GM23338 (cell line): ENCODE measurements around the gene TXNL1. TPM values are rescaled to one million over a fixed set of nuclear protein-coding genes. Genes with fewer than 3 reads are reported as not detected.

Source experiments
- ATAC-seq: fragments of 200-7000 bp; cut with Tn5 transposase; 3 replicates; pipeline ENCODE4 v1.9.1; 2020
- DNase-seq: peaks from one replicate; pipeline ENCODE4 v3.0.0-alpha.2; 2015; ENCODE audit warnings: low spot score
- H2AFZ ChIP-seq: fragments of 200-600 bp; sonication (generic); 2 replicates; pipeline ENCODE4 v1.8.0; 2016; ENCODE audit warnings: antibody characterized with exemption, mild to moderate bottlenecking, moderate library complexity
- H3F3A ChIP-seq: fragments of 200-600 bp; sonication (generic); replicated peaks from 2 replicates; pipeline ENCODE4 v1.8.0; 2017; ENCODE audit warnings: antibody characterized with exemption, mixed run types, low read depth
- H3K27ac ChIP-seq: fragments of 200-600 bp; sonication (generic); 2 replicates; pipeline ENCODE4 v1.6.1; 2016; ENCODE audit warnings: low read depth
- H3K27me3 ChIP-seq: fragments of 200-600 bp; sonication (generic); 2 replicates; pipeline ENCODE4 v1.8.0; 2016; ENCODE audit warnings: mild to moderate bottlenecking, mixed run types, moderate library complexity; ENCODE audit not compliant: insufficient read depth
- H3K36me3 ChIP-seq: fragments of 200-600 bp; sonication (generic); 2 replicates; pipeline ENCODE4 v1.8.0; 2016; ENCODE audit warnings: mild to moderate bottlenecking; ENCODE audit not compliant: insufficient read depth
- H3K4me1 ChIP-seq: fragments of 200-600 bp; sonication (generic); 2 replicates; pipeline ENCODE4 v1.8.0; 2016; ENCODE audit warnings: mild to moderate bottlenecking, moderate library complexity; ENCODE audit not compliant: insufficient read depth
- H3K4me2 ChIP-seq: fragments of 200-600 bp; sonication (generic); 2 replicates; pipeline ENCODE4 v1.7.1; 2017; ENCODE audit warnings: mixed run types
- H3K4me3 ChIP-seq: fragments of 200-600 bp; sonication (generic); 2 replicates; pipeline ENCODE4 v1.6.1; 2016; ENCODE audit warnings: mixed run types
- H3K79me2 ChIP-seq: fragments of 200-600 bp; sonication (generic); replicated peaks from 2 replicates; pipeline ENCODE4 v1.8.0; 2017; ENCODE audit warnings: mild to moderate bottlenecking; ENCODE audit not compliant: insufficient read depth
- H3K9me2 ChIP-seq: fragments of 200-600 bp; sonication (generic); 2 replicates; pipeline ENCODE4 v1.8.0; 2017; ENCODE audit not compliant: insufficient read depth
- H4K20me1 ChIP-seq: fragments of 200-600 bp; sonication (generic); replicated peaks from 2 replicates; pipeline ENCODE4 v1.8.0; 2017; ENCODE audit warnings: mild to moderate bottlenecking; ENCODE audit not compliant: insufficient read depth
- H3K27ac Mint-ChIP-seq: 2 replicates; pipeline ENCODE4 v1.8.0; 2020; ENCODE audit warnings: inconsistent platforms, mild to moderate bottlenecking, moderate library complexity, mixed read lengths
- H3K27me3 Mint-ChIP-seq: 3 replicates; pipeline ENCODE4 v1.8.0; 2022; ENCODE audit warnings: low read depth, mild to moderate bottlenecking, moderate library complexity, mixed read lengths, inconsistent platforms; ENCODE audit not compliant: insufficient read depth, poor library complexity
- H3K36me3 Mint-ChIP-seq: 3 replicates; pipeline ENCODE4 v1.8.0; 2021; ENCODE audit warnings: low read depth, mild to moderate bottlenecking, inconsistent platforms, moderate library complexity, mixed read lengths
- H3K4me1 Mint-ChIP-seq: 3 replicates; pipeline ENCODE4 v1.8.0; 2020; ENCODE audit warnings: mild to moderate bottlenecking, inconsistent platforms, mixed read lengths
- H3K4me3 Mint-ChIP-seq: 3 replicates; pipeline ENCODE4 v1.8.0; 2021; ENCODE audit warnings: moderate library complexity, mild to moderate bottlenecking, inconsistent platforms, mixed read lengths
- H3K9me3 Mint-ChIP-seq: 3 replicates; pipeline ENCODE4 v1.8.0; 2020; ENCODE audit warnings: moderate library complexity, mild to moderate bottlenecking, inconsistent platforms, mixed read lengths
- EZH2phosphoT487 ChIP-seq: fragments of 200-600 bp; sonication (generic); IDR thresholded peaks from one replicate; pipeline ENCODE4 v1.8.1; 2018; ENCODE audit warnings: antibody characterized with exemption; ENCODE audit not compliant: unreplicated experiment
- JUNB ChIP-seq: IDR thresholded peaks from one replicate; pipeline ENCODE4 v1.6.1; 2016; ENCODE audit warnings: antibody characterized with exemption; ENCODE audit not compliant: unreplicated experiment
- NANOG ChIP-seq: IDR thresholded peaks from 2 replicates; pipeline ENCODE4 v1.6.1; 2016; ENCODE audit warnings: antibody characterized with exemption, borderline replicate concordance
- POLR2AphosphoS5 ChIP-seq: IDR thresholded peaks from 2 replicates; pipeline ENCODE4 v1.6.1; 2016; ENCODE audit warnings: antibody characterized with exemption, low read depth
- STAT1 ChIP-seq: IDR thresholded peaks from one replicate; pipeline ENCODE4 v1.6.1; 2016; ENCODE audit warnings: antibody characterized with exemption; ENCODE audit not compliant: unreplicated experiment
- ZNF114 ChIP-seq: fragments of 250-450 bp; sonication (Bioruptor Pico); IDR thresholded peaks from 2 replicates; pipeline ENCODE4 v1.5.0; 2020; ENCODE audit warnings: mild to moderate bottlenecking, moderate library complexity
- ZNF331 ChIP-seq: fragments of 250-450 bp; sonication (Bioruptor Pico); IDR thresholded peaks from 2 replicates; pipeline ENCODE4 v1.5.0; 2020; ENCODE audit warnings: low read depth, mild to moderate bottlenecking, moderate library complexity
- polyA plus RNA-seq: library from polyadenylated mRNA; unstranded; fragments of >200 nt; fragmentation: Nextera tagmentation; extraction: Ambion mirVana; gene quantifications from 2 replicates; pipeline ENCODE4 v1.2.1, GENCODE V29; 2016
- total RNA-seq: library from RNA; depleted of rRNA; stranded (reverse); fragments of >200 nt; shearing (Covaris generic); gene quantifications from 2 replicates; pipeline ENCODE4 v1.2.3, GENCODE V29; 2014
- TF ChIP-seq, protein P1 (sequence below): IDR thresholded peaks from 2 replicates; pipeline ENCODE4 v1.6.1; 2016; ENCODE audit warnings: antibody characterized with exemption
- TF ChIP-seq, protein P2 (sequence below): fragments of 250-450 bp; sonication (Bioruptor Pico); IDR thresholded peaks from 2 replicates; pipeline ENCODE4 v1.5.0; 2020; ENCODE audit warnings: mild to moderate bottlenecking, moderate library complexity
- TF ChIP-seq, protein P3 (sequence below): IDR thresholded peaks from one replicate; pipeline ENCODE4 v1.6.1; 2018; ENCODE audit warnings: antibody characterized with exemption; ENCODE audit not compliant: unreplicated experiment

The TXNL1 gene
- total and polyA plus RNA-seq, 2 experiments from 2014 or later: 73.6 to 135 TPM

DNA sequence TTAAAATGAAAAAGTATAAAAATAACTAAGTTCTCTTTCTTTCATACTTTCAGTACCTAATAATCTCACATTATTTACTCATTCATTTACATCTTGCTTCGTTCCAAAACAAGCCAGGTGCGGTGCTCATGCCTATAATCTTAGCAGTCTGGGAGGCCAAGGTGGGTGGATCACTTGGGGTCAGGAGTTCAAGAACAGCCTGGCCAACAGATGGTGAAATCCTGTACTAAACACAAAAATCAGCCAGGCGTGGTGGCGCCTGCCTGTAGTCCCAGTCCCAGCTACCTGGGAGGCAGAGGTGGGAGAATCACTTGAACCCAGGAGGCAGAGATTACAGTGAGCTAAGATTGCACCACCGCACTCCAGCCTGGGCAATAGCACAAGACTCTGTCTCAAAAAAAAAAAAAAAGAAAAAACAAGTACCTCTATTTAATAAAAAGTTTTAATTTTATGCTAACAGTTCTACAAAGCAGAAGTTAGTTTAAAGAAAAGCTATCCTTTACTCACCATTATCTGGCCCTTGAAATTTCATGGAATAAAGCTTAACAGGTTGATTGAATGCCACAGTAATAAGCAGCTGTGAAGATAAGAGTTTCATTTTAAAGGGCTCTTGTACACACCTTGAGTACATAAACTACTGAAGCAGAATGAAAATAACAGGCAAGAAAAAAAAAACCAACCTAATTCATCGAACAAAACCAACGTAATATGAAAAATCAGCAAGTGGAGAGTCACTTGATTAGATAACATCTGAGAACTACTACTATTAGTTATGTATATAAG, 22.5 kb downstream of the TXNL1 start:
- Histone ChIP-seq H3K4me3 (no peak overlapping the region), H3K36me3 (peaks cover 49% of the 10 kb centered on the region), H3K9me2 (no peaks in the 10 kb centered on the region), H3K27me3 (no peaks in the 10 kb centered on the region), H4K20me1 (peaks cover 9% of the 10 kb centered on the region; the same call in 1 of the 2 replicates), H2AFZ (no peak overlapping the region), H3K4me1 (no peaks in the 10 kb centered on the region), H3K4me2 (no peak overlapping the region), H3K27ac (no peak overlapping the region), H3K79me2 (peaks cover 5% of the 10 kb centered on the region; the same call in 1 of the 2 replicates), H3F3A (no peaks in the 10 kb centered on the region)
- H3K27ac Mint-ChIP-seq: no peak overlapping the region
- DNase-seq (no peak), ATAC-seq (no peak)
- H3K4me3 Mint-ChIP-seq: no peak overlapping the region
- H3K4me1 Mint-ChIP-seq: no peaks in the 10 kb centered on the region
- H3K9me3 Mint-ChIP-seq: no peaks in the 10 kb centered on the region
- peaks cover 66% of the 10 kb centered on the region for H3K36me3 Mint-ChIP-seq
- TF ChIP-seq JUNB (no peak), ZNF114 (CRISPR knock-in tag) (no peak), ZNF331 (CRISPR knock-in tag) (no peak)
- no peaks in the 10 kb centered on the region for H3K27me3 Mint-ChIP-seq

DNA sequence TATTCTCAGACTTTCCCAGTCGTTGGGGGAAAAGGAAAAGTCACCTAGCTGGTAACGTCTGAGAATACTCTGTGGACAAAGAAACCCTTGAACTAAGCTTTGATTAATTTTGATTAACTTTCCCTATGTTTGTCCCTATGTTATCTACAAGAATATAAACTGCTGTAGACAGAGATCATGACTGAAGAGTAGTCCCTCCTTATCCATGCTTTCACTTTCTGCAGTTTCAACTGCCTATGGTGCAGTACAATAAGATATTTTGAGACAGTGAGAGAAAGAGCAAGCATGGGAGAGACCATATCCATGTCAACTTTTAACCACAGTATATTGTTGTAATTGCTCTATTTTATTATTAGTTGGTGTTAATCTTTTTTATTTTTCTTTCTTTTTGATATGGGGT, 31.8 kb downstream of the TXNL1 start:
- Histone ChIP-seq H3K27ac (no peak overlapping the region), H4K20me1 (0 out of 2 replicates have a peak, but pooled peaks cover 4% of the 10 kb centered on the region), H3K4me1 (no peaks in the 10 kb centered on the region), H3K27me3 (no peaks in the 10 kb centered on the region), H2AFZ (no peak overlapping the region), H3K79me2 (peaks cover 4% of the 10 kb centered on the region; the same call in 1 of the 2 replicates), H3K4me2 (no peak overlapping the region), H3F3A (no peaks in the 10 kb centered on the region), H3K9me2 (no peaks in the 10 kb centered on the region), H3K4me3 (no peak overlapping the region), H3K36me3 (peaks cover 11% of the 10 kb centered on the region; the same call in 1 of the 2 replicates)
- no peak for DNase-seq
- H3K9me3 Mint-ChIP-seq: no peaks in the 10 kb centered on the region
- H3K4me1 Mint-ChIP-seq: no peaks in the 10 kb centered on the region
- no peaks in the 10 kb centered on the region for H3K27me3 Mint-ChIP-seq
- no peak overlapping the region for H3K4me3 Mint-ChIP-seq
- H3K36me3 Mint-ChIP-seq: peaks cover 46% of the 10 kb centered on the region; the same call in 2 of the 3 replicates
- ATAC-seq: no peak
- no peak overlapping the region for H3K27ac Mint-ChIP-seq
- TF ChIP-seq ZNF114 (CRISPR knock-in tag) (no peak), EZH2phosphoT487 (no peak), NANOG (no peak), POLR2AphosphoS5 (no peak), ZNF331 (CRISPR knock-in tag) (no peak), STAT1 (no peak)
- TF ChIP-seq, protein P1, sequence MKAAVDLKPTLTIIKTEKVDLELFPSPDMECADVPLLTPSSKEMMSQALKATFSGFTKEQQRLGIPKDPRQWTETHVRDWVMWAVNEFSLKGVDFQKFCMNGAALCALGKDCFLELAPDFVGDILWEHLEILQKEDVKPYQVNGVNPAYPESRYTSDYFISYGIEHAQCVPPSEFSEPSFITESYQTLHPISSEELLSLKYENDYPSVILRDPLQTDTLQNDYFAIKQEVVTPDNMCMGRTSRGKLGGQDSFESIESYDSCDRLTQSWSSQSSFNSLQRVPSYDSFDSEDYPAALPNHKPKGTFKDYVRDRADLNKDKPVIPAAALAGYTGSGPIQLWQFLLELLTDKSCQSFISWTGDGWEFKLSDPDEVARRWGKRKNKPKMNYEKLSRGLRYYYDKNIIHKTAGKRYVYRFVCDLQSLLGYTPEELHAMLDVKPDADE: no peak
- TF ChIP-seq, protein P2, sequence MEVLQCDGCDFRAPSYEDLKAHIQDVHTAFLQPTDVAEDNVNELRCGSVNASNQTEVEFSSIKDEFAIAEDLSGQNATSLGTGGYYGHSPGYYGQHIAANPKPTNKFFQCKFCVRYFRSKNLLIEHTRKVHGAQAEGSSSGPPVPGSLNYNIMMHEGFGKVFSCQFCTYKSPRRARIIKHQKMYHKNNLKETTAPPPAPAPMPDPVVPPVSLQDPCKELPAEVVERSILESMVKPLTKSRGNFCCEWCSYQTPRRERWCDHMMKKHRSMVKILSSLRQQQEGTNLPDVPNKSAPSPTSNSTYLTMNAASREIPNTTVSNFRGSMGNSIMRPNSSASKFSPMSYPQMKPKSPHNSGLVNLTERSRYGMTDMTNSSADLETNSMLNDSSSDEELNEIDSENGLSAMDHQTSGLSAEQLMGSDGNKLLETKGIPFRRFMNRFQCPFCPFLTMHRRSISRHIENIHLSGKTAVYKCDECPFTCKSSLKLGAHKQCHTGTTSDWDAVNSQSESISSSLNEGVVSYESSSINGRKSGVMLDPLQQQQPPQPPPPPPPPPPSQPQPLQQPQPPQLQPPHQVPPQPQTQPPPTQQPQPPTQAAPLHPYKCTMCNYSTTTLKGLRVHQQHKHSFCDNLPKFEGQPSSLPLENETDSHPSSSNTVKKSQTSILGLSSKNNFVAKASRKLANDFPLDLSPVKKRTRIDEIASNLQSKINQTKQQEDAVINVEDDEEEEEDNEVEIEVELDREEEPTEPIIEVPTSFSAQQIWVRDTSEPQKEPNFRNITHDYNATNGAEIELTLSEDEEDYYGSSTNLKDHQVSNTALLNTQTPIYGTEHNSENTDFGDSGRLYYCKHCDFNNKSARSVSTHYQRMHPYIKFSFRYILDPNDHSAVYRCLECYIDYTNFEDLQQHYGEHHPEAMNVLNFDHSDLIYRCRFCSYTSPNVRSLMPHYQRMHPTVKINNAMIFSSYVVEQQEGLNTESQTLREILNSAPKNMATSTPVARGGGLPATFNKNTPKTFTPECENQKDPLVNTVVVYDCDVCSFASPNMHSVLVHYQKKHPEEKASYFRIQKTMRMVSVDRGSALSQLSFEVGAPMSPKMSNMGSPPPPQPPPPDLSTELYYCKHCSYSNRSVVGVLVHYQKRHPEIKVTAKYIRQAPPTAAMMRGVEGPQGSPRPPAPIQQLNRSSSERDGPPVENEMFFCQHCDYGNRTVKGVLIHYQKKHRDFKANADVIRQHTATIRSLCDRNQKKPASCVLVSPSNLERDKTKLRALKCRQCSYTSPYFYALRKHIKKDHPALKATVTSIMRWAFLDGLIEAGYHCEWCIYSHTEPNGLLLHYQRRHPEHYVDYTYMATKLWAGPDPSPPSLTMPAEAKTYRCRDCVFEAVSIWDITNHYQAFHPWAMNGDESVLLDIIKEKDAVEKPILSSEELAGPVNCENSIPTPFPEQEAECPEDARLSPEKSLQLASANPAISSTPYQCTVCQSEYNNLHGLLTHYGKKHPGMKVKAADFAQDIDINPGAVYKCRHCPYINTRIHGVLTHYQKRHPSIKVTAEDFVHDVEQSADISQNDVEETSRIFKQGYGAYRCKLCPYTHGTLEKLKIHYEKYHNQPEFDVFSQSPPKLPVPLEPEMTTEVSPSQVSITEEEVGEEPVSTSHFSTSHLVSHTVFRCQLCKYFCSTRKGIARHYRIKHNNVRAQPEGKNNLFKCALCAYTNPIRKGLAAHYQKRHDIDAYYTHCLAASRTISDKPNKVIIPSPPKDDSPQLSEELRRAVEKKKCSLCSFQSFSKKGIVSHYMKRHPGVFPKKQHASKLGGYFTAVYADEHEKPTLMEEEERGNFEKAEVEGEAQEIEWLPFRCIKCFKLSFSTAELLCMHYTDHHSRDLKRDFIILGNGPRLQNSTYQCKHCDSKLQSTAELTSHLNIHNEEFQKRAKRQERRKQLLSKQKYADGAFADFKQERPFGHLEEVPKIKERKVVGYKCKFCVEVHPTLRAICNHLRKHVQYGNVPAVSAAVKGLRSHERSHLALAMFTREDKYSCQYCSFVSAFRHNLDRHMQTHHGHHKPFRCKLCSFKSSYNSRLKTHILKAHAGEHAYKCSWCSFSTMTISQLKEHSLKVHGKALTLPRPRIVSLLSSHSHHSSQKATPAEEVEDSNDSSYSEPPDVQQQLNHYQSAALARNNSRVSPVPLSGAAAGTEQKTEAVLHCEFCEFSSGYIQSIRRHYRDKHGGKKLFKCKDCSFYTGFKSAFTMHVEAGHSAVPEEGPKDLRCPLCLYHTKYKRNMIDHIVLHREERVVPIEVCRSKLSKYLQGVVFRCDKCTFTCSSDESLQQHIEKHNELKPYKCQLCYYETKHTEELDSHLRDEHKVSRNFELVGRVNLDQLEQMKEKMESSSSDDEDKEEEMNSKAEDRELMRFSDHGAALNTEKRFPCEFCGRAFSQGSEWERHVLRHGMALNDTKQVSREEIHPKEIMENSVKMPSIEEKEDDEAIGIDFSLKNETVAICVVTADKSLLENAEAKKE: no peak
- TF ChIP-seq, protein P3, sequence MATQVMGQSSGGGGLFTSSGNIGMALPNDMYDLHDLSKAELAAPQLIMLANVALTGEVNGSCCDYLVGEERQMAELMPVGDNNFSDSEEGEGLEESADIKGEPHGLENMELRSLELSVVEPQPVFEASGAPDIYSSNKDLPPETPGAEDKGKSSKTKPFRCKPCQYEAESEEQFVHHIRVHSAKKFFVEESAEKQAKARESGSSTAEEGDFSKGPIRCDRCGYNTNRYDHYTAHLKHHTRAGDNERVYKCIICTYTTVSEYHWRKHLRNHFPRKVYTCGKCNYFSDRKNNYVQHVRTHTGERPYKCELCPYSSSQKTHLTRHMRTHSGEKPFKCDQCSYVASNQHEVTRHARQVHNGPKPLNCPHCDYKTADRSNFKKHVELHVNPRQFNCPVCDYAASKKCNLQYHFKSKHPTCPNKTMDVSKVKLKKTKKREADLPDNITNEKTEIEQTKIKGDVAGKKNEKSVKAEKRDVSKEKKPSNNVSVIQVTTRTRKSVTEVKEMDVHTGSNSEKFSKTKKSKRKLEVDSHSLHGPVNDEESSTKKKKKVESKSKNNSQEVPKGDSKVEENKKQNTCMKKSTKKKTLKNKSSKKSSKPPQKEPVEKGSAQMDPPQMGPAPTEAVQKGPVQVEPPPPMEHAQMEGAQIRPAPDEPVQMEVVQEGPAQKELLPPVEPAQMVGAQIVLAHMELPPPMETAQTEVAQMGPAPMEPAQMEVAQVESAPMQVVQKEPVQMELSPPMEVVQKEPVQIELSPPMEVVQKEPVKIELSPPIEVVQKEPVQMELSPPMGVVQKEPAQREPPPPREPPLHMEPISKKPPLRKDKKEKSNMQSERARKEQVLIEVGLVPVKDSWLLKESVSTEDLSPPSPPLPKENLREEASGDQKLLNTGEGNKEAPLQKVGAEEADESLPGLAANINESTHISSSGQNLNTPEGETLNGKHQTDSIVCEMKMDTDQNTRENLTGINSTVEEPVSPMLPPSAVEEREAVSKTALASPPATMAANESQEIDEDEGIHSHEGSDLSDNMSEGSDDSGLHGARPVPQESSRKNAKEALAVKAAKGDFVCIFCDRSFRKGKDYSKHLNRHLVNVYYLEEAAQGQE: no peak
